OCI-LY3 (cell line): Measurements from ENCODE around the gene NUDT19.

Experiments used
- EZH2phosphoT487 ChIP-seq: fragments of 200-600 bp; shearing (Covaris generic); IDR thresholded peaks from 2 replicates; pipeline ENCODE4 v1.6.1; 2018; ENCODE audit warnings: antibody characterized with exemption, mixed run types, low read depth
- TF ChIP-seq, protein P1 (sequence below): fragments of 200-600, 300-600 bp; sonication (generic); IDR thresholded peaks from 2 replicates; pipeline ENCODE4 v1.5.1; 2014; ENCODE audit warnings: antibody characterized with exemption, low read length, low read depth

DNA sequence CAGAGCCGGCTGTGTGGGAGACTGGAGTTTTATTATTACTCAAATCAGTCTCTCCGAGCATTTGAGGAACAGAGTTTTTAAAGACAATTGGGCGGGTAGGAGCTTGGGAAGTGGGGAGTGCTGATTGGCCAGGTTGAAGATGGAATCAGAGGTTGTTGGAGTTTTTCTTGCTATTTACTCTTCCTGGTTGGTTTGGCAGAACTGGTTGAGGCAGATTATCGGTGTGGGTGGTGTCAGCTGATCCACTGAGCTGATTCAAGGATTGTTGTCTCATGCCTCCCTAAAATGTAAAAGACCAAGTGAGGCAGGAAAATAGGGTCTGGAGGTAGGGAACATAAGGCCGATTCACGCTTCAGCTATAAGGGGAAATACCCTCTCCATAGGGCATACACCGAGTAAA, 26.7 kb downstream of the NUDT19 start:
- TF ChIP-seq, protein P1, sequence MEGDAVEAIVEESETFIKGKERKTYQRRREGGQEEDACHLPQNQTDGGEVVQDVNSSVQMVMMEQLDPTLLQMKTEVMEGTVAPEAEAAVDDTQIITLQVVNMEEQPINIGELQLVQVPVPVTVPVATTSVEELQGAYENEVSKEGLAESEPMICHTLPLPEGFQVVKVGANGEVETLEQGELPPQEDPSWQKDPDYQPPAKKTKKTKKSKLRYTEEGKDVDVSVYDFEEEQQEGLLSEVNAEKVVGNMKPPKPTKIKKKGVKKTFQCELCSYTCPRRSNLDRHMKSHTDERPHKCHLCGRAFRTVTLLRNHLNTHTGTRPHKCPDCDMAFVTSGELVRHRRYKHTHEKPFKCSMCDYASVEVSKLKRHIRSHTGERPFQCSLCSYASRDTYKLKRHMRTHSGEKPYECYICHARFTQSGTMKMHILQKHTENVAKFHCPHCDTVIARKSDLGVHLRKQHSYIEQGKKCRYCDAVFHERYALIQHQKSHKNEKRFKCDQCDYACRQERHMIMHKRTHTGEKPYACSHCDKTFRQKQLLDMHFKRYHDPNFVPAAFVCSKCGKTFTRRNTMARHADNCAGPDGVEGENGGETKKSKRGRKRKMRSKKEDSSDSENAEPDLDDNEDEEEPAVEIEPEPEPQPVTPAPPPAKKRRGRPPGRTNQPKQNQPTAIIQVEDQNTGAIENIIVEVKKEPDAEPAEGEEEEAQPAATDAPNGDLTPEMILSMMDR: no peak
- no peak for TF ChIP-seq EZH2phosphoT487
